Stimulated activated CD4-positive, alpha-beta T cell treated with anti-CD3 and anti-CD28 coated beads, TNF-alpha, amount 100 ng/mL, for 1 hour (primary cell): ENCODE results near the gene AGTRAP.

ENCODE experiments used
- DNase-seq, 3 donors: peaks; one replicate each; pipeline ENCODE4 v3.0.0-alpha.2; 2020; ENCODE audit warnings: low read depth in 3 of 3, low spot score in 1 of 3

Gene AGTRAP

GRCh38 chr1:11705596-11705995 is 30.3 kb upstream of the AGTRAP start:
- no peak for DNase-seq

- DNase-seq, result no peak
These were observed 29.6 kb upstream of the AGTRAP start for GRCh38 chr1:11706292-11706691.

- DNase-seq, result no peak
These were observed 28.2 kb upstream of the AGTRAP start for GRCh38 chr1:11707621-11708276.

- no peak for DNase-seq
These were observed 27.2 kb upstream of the AGTRAP start for GRCh38 chr1:11708554-11709350.

- DNase-seq, result no peak
These were observed 24.4 kb upstream of the AGTRAP start for GRCh38 chr1:11711490-11711889.

- no peak for DNase-seq
These were observed 23.7 kb upstream of the AGTRAP start for GRCh38 chr1:11712285-11712684.

- no peak for DNase-seq
These were observed 22.8 kb upstream of the AGTRAP start for GRCh38 chr1:11713095-11713494.

- DNase-seq, result no peak
These were observed 20.9 kb upstream of the AGTRAP start for GRCh38 chr1:11714831-11715575.

- peak; percentile 56 to 85 (median 76) for DNase-seq
These were observed 16.5 kb upstream of the AGTRAP start for GRCh38 chr1:11719313-11720032.

GRCh38 chr1:11720033-11720376 is 15.9 kb upstream of the AGTRAP start:
- no peak for DNase-seq

GRCh38 chr1:11720525-11720924 is 15.4 kb upstream of the AGTRAP start:
- no peak for DNase-seq

GRCh38 chr1:11721311-11721710 is 14.6 kb upstream of the AGTRAP start:
- DNase-seq, result no peak

GRCh38 chr1:11722538-11722937 is 13.4 kb upstream of the AGTRAP start:
- DNase-seq, result no peak

- DNase-seq, result no peak
These were observed 10.3 kb upstream of the AGTRAP start for GRCh38 chr1:11725616-11726015.

- DNase-seq, result no peak
These were observed 8.8 kb upstream of the AGTRAP start for GRCh38 chr1:11727119-11727518.

- DNase-seq, result no peak
These were observed 7.7 kb upstream of the AGTRAP start for GRCh38 chr1:11728126-11728806.

- DNase-seq, result no peak
These were observed 6.8 kb upstream of the AGTRAP start for GRCh38 chr1:11729155-11729497.

GRCh38 chr1:11729498-11730428 is 6.2 kb upstream of the AGTRAP start:
- DNase-seq, result no peak

GRCh38 chr1:11730429-11730891 is 5.5 kb upstream of the AGTRAP start:
- DNase-seq, result no peak
